H9 (cell line): ENCODE data around the gene PDE1C. TPM values are rescaled to one million over a fixed set of nuclear protein-coding genes. Genes with fewer than 3 reads are reported as not detected.

Experiments
- DNase-seq: peaks from one replicate; pipeline ENCODE4 v3.0.0-alpha.2; 2017
- H2AFZ ChIP-seq: one replicate; pipeline ENCODE4 v1.6.1; 2013; ENCODE audit warnings: mild to moderate bottlenecking, low read length, control low read depth, moderate library complexity
- H2AK5ac ChIP-seq: 2 replicates; pipeline ENCODE4 v1.6.1; 2013; ENCODE audit warnings: low read length, control low read depth, mixed read lengths; ENCODE audit not compliant: insufficient read length
- H2BK120ac ChIP-seq: one replicate; pipeline ENCODE4 v1.6.1; 2013; ENCODE audit warnings: low read depth, mild to moderate bottlenecking, low read length, control low read depth, inconsistent platforms; ENCODE audit not compliant: poor library complexity, severe bottlenecking
- H2BK12ac ChIP-seq: 2 replicates; pipeline ENCODE4 v1.6.1; 2013; ENCODE audit warnings: low read length, control low read depth, mixed read lengths, low read depth; ENCODE audit not compliant: insufficient read length
- H2BK15ac ChIP-seq: 2 replicates; pipeline ENCODE4 v1.6.1; 2013; ENCODE audit warnings: low read depth, low read length, control low read depth
- H2BK20ac ChIP-seq: one replicate; pipeline ENCODE4 v1.6.1; 2013; ENCODE audit warnings: low read depth, mild to moderate bottlenecking, low read length, control low read depth, inconsistent platforms; ENCODE audit not compliant: poor library complexity, severe bottlenecking
- H2BK5ac ChIP-seq: 2 replicates; pipeline ENCODE4 v1.6.1; 2013; ENCODE audit warnings: low read length, control low read depth, mixed read lengths; ENCODE audit not compliant: insufficient read length
- H3K14ac ChIP-seq: 2 replicates; pipeline ENCODE4 v1.6.1; 2013; ENCODE audit warnings: low read length, control low read depth; ENCODE audit not compliant: insufficient read depth
- H3K18ac ChIP-seq: 2 replicates; pipeline ENCODE4 v1.6.1; 2013; ENCODE audit warnings: low read depth, mild to moderate bottlenecking, mixed read lengths, low read length, control low read depth; ENCODE audit not compliant: insufficient read length
- H3K23ac ChIP-seq: 2 replicates; pipeline ENCODE4 v1.6.1; 2013; ENCODE audit warnings: low read length, control low read depth, mixed read lengths, low read depth; ENCODE audit not compliant: insufficient read length
- H3K23me2 ChIP-seq: 2 replicates; pipeline ENCODE4 v1.6.1; 2013; ENCODE audit warnings: low read depth, mild to moderate bottlenecking, mixed read lengths, low read length, control low read depth; ENCODE audit not compliant: insufficient read length, poor library complexity, severe bottlenecking
- H3K27ac ChIP-seq: 2 replicates; pipeline ENCODE4 v1.5.1; 2013; ENCODE audit warnings: low read length, control low read depth, mixed read lengths, low read depth; ENCODE audit not compliant: insufficient read length
- H3K27me3 ChIP-seq: 2 replicates; pipeline ENCODE4 v1.6.1; 2013; ENCODE audit warnings: low read length, control low read depth, inconsistent platforms; ENCODE audit not compliant: insufficient read depth
- H3K4ac ChIP-seq: 2 replicates; pipeline ENCODE4 v1.6.1; 2013; ENCODE audit warnings: low read depth, mild to moderate bottlenecking, control low read depth, inconsistent platforms, low read length, moderate library complexity
- H3K4me1 ChIP-seq: 2 replicates; pipeline ENCODE4 v1.6.1; 2013; ENCODE audit warnings: low read length, control low read depth, inconsistent platforms; ENCODE audit not compliant: insufficient read depth
- H3K4me2 ChIP-seq: 2 replicates; pipeline ENCODE4 v1.6.1; 2013; ENCODE audit warnings: low read length, control low read depth, mixed read lengths; ENCODE audit not compliant: insufficient read length, insufficient read depth
- H3K56ac ChIP-seq: 2 replicates; pipeline ENCODE4 v1.6.1; 2013; ENCODE audit warnings: low read depth, mild to moderate bottlenecking, mixed read lengths, low read length, control low read depth; ENCODE audit not compliant: insufficient read length
- H3K79me1 ChIP-seq: 2 replicates; pipeline ENCODE4 v1.6.1; 2013; ENCODE audit warnings: low read depth, mild to moderate bottlenecking, moderate library complexity, low read length, control low read depth, inconsistent platforms; ENCODE audit not compliant: insufficient read depth, poor library complexity, severe bottlenecking
- H3K79me2 ChIP-seq: 2 replicates; pipeline ENCODE4 v1.6.1; 2013; ENCODE audit warnings: low read length, control low read depth, inconsistent platforms; ENCODE audit not compliant: insufficient read depth
- H3K9ac ChIP-seq: 2 replicates; pipeline ENCODE4 v1.6.1; 2013; ENCODE audit warnings: low read length, control low read depth, mixed read lengths; ENCODE audit not compliant: insufficient read length; ENCODE audit errors: extremely low read depth
- H3K9me3 ChIP-seq: one replicate; pipeline ENCODE4 v1.6.1; 2013; ENCODE audit warnings: low read depth, low read length, inconsistent platforms; ENCODE audit not compliant: control insufficient read depth
- H3T11ph ChIP-seq: one replicate; pipeline ENCODE4 v1.6.1; 2013; ENCODE audit warnings: mild to moderate bottlenecking, low read length, control low read depth, inconsistent platforms
- H4K20me1 ChIP-seq: one replicate; pipeline ENCODE4 v1.6.1; 2013; ENCODE audit not compliant: control insufficient read depth, insufficient read length, insufficient read depth
- H4K5ac ChIP-seq: 2 replicates; pipeline ENCODE4 v1.6.1; 2013; ENCODE audit warnings: low read depth, mild to moderate bottlenecking, mixed read lengths, low read length, control low read depth; ENCODE audit not compliant: insufficient read length
- H4K8ac ChIP-seq: replicated peaks from 2 replicates; pipeline ENCODE4 v1.6.1; 2013; ENCODE audit warnings: low read length, control low read depth, mixed read lengths, low read depth; ENCODE audit not compliant: insufficient read length
- H4K91ac ChIP-seq: 2 replicates; pipeline ENCODE4 v1.6.1; 2013; ENCODE audit warnings: low read depth, mild to moderate bottlenecking, moderate library complexity, mixed read lengths, low read length, control low read depth; ENCODE audit not compliant: insufficient read length
- H3K27ac Mint-ChIP-seq, 3 experiments: 2 replicates in 2 of 3; 3 replicates in 1 of 3; pipeline ENCODE4 v1.8.0; 2020 to 2021; ENCODE audit warnings: mixed read lengths in 3 of 3, mild to moderate bottlenecking in 1 of 3, moderate library complexity in 1 of 3
- H3K27me3 Mint-ChIP-seq: 2 replicates; pipeline ENCODE4 v1.8.0; 2021; ENCODE audit warnings: low read depth, mild to moderate bottlenecking, moderate library complexity, mixed read lengths
- H3K36me3 Mint-ChIP-seq, 3 experiments: 2 replicates in 2 of 3; 3 replicates in 1 of 3; pipeline ENCODE4 v1.8.0; 2020 to 2021; ENCODE audit warnings: low read depth in 3 of 3, mixed read lengths in 3 of 3; ENCODE audit not compliant: insufficient read depth in 1 of 3
- H3K4me1 Mint-ChIP-seq, 2 experiments: 2 replicates each; pipeline ENCODE4 v1.8.0; 2020; ENCODE audit warnings: mixed read lengths in 2 of 2
- H3K4me3 Mint-ChIP-seq, 2 experiments: 2 replicates in 1 of 2; 3 replicates in 1 of 2; pipeline ENCODE4 v1.8.0; 2020 to 2021; ENCODE audit warnings: mild to moderate bottlenecking in 2 of 2, mixed read lengths in 2 of 2, moderate library complexity in 1 of 2
- H3K9me3 Mint-ChIP-seq, 2 experiments: 2 replicates in 1 of 2; 3 replicates in 1 of 2; pipeline ENCODE4 v1.8.0; 2020; ENCODE audit warnings: mild to moderate bottlenecking in 2 of 2, mixed read lengths in 2 of 2, moderate library complexity in 1 of 2
- WGBS: extraction: QIAGEN DNeasy Blood & Tissue Kit; methylation state at CpG from one replicate; pipeline ENCODE4 v1.1.7; 2013; ENCODE audit warnings: missing lambda C conversion rate, low lambda C conversion rate, mixed read lengths; ENCODE audit not compliant: insufficient read length; ENCODE audit errors: extremely low coverage; 5-methylcytosine and 5-hydroxymethylcytosine counted together
- total RNA-seq: library from RNA; stranded (reverse); gene quantifications from 2 replicates; pipeline ENCODE4 v1.2.1, GENCODE V29; 2021
- TF ChIP-seq, protein P1 (sequence below): fragments of 200-600 bp; sonication (generic); conservative IDR thresholded peaks from 3 replicates; pipeline ENCODE4 v1.8.0; 2021; ENCODE audit warnings: antibody characterized with exemption, mild to moderate bottlenecking

The PDE1C gene
- total RNA-seq, 1 experiment from 2014 or later, result 0.17 TPM

DNA sequence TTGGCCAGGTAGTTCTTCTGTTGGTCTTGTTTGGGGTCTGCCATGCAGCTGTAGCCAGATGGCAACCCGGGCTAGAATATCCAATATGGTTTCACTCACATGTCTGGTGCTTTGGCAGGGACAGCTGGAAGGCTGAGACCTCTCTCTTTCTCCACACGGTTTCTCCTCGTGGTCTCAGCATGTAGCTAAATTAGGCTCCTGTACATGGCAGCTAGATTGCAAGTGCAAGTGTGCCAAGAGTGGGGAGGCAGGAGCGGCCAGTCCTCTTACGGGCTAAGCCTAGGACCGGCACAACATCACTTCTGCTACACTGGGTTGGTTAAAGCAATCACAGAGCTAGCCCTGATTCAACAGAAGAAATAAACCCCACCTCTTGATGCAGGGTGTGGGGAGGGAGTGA, 9.3 kb upstream of the PDE1C start:
- no peak overlapping the region for H2AK5ac ChIP-seq
- H3K9me3 Mint-ChIP-seq, result peaks cover 17 to 30% of the 10 kb centered on the region in 2 experiments
- no peak overlapping the region for H2AFZ ChIP-seq
- no peaks in the 10 kb centered on the region for H3K4me1 Mint-ChIP-seq
- H4K20me1 ChIP-seq, result no peaks in the 10 kb centered on the region
- no peaks in the 10 kb centered on the region for H3K23me2 ChIP-seq
- no peak overlapping the region for H3K14ac ChIP-seq
- no peaks in the 10 kb centered on the region for H3K9me3 ChIP-seq
- no peaks in the 10 kb centered on the region for H3K79me1 ChIP-seq
- no peak overlapping the region for H2BK20ac ChIP-seq
- H3K36me3 Mint-ChIP-seq, result peaks cover 0 to 12% (median 7%) of the 10 kb centered on the region in 3 experiments; a peak in 4 of 7 replicates
- no peak overlapping the region for H4K91ac ChIP-seq
- no peak overlapping the region for H3K4ac ChIP-seq
- no peaks in the 10 kb centered on the region for H3K27me3 ChIP-seq
- TF ChIP-seq, protein P1, sequence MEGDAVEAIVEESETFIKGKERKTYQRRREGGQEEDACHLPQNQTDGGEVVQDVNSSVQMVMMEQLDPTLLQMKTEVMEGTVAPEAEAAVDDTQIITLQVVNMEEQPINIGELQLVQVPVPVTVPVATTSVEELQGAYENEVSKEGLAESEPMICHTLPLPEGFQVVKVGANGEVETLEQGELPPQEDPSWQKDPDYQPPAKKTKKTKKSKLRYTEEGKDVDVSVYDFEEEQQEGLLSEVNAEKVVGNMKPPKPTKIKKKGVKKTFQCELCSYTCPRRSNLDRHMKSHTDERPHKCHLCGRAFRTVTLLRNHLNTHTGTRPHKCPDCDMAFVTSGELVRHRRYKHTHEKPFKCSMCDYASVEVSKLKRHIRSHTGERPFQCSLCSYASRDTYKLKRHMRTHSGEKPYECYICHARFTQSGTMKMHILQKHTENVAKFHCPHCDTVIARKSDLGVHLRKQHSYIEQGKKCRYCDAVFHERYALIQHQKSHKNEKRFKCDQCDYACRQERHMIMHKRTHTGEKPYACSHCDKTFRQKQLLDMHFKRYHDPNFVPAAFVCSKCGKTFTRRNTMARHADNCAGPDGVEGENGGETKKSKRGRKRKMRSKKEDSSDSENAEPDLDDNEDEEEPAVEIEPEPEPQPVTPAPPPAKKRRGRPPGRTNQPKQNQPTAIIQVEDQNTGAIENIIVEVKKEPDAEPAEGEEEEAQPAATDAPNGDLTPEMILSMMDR, result no peak
- no peaks in the 10 kb centered on the region for H3K4me1 ChIP-seq
- no CpG with 5 or more reads among the region's 6 CpGs for WGBS
- no peak overlapping the region for H3K23ac ChIP-seq
- no peak overlapping the region for H3K9ac ChIP-seq
- H2BK15ac ChIP-seq, result no peak overlapping the region
- no peak overlapping the region for H3T11ph ChIP-seq
- no peak for DNase-seq
- H3K27me3 Mint-ChIP-seq, result peaks cover 19% of the 10 kb centered on the region
- H3K4me3 Mint-ChIP-seq, result no peak overlapping the region
- H3K79me2 ChIP-seq, result no peaks in the 10 kb centered on the region
- no peak overlapping the region for H2BK12ac ChIP-seq
- no peak overlapping the region for H2BK5ac ChIP-seq
- no peak overlapping the region for H3K18ac ChIP-seq
- no peak overlapping the region for H4K8ac ChIP-seq
- H3K4me2 ChIP-seq, result no peak overlapping the region
- no peak overlapping the region for H3K56ac ChIP-seq
- H3K27ac ChIP-seq, result no peak overlapping the region
- H4K5ac ChIP-seq, result no peak overlapping the region
- H2BK120ac ChIP-seq, result no peak overlapping the region
- H3K27ac Mint-ChIP-seq, result no peak overlapping the region
